ENCODE results near the gene FOXP4.
A peak's percentile ranks its signal among the peaks of the same experiment; 100 is the strongest.

Gene FOXP4

DNA sequence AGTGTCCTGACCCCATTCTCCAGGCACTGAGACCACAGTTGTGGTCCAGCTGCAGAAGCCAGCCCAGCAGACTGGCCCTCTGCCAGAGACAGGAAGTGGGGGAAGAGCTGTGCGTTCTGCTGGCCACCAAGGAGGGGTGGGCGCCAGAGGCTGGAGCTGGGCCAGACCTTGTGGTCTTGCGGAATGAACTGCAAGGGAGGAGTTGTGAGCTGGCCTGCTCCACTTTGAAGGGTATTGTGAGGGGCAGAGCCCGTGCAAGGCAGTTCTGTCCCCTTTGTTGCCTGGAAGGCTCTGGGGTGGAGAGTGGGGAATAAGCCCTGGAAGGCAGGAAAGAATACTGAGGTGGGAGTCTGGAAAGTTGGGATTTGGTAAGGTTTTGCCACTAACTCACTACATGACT, 88.5 kb downstream of the FOXP4 start:
- no peak for DNase-seq

DNA sequence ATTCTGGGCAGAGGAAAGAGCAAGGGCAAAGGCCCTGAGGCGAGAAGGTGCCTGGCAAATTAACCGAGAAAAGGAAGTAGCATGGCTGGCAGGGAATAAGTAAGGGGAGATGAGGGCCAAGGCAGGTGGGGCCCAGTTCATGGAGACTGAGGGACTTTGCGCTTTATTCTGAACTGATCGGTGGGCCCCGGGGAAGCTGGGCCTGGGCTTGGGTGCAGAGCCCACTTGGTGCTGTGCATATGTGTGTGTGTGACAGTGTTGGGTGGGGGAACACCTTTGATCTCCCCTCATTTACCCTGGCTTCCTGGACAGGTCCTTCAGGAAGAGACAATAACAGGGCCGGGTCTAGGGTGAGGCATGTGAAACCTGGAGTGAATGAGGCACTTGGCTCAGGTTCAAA, 89.2 kb downstream of the FOXP4 start:
- DNase-seq, result no peak

- DNase-seq, result peak; percentile 10
Observed at GRCh38 chr6:41636833-41637193, 90.6 kb downstream of the FOXP4 start.

DNA sequence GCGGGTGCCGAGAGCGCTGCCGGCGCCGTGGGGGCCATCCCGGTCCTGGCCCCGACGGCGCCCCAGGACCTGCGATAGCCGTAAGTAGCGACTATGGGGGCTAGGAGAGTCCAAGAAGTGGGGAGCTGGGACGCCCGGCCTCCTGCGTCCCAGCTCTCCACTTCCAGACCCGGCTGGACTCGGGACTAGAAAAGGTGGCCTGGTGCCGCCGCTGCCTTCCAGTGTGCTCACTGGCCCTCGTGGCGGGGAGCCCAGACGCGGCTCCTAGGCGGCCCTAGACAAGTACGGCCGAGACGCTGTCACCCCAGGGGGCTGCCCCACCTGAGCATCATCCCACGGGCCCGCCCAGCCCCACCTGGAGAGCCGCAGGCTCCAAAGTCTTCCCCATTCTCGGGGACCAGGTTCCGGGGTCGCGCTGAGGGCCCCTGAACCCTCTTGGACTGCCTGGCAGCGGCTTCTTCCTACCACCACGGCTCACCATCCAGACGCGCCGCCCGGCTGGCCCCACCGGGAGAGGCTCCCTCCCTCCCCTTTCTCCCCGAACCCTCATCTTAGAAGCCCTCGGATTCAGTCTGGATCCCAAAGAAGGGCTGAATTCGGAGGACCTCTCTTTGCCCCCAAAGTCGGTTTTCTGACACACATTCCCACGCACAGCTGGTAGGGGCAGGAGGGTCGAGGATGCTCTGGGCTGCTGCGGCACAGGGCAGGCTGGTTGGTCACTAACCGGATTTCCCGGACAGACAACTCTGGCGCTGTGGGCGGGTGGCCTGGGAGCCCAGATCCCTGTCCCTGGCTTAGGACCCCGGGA, 91.2 kb downstream of the FOXP4 start:
- DNase-seq, result no peak

DNA sequence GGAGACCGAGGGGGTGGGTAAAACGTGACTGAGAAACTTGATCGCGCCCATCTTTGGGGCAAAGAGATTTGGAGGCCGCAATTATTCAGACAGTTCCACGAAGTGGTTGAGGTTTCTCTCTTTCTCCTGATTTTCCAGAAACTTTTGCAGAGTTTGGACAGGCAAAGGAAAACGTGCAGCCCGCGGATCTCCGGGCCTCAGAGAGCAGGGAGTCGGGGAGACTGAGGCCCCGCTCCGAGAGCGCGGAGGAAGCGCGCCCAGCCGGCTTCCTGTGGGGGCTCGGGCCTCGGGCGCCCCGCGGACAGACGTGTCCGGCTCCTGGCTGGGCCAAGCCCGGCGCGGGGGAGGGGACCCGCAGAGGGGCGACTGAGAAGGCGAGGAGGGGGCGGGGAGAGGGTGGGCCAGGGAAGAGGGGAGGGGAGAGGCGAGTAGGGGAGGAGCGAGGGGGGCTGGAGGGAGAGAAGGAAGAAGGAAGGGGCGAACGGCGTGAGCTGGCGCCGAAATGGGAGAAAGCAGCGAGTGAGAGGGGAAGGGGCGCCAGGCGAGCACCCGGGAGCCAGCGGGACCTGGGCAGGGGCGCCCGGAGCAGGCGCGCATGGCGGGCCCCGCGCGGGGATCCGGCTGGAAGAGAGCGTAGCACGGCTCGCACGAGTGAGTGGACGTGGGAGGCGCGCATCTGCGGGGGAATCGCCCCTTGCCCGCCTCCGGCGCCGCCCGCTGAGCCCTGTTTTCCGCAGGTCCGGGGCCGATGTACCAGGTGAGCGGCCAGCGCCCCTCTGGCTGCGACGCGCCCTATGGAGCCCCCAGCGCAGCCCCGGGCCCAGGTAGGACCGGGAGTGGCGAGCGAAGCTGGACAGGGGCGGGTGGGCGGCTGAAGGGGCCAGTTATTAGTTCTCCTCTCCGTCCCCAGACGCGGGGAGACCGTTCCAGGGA, 92.1 kb downstream of the FOXP4 start, which contains the start of gene MDFI:
Gene MDFI, plus strand, starts transcription at position 467 of the 933 bp plus-strand sequence. Its CDS starts 282 bp downstream, at position 749.
- no peak for DNase-seq

DNA sequence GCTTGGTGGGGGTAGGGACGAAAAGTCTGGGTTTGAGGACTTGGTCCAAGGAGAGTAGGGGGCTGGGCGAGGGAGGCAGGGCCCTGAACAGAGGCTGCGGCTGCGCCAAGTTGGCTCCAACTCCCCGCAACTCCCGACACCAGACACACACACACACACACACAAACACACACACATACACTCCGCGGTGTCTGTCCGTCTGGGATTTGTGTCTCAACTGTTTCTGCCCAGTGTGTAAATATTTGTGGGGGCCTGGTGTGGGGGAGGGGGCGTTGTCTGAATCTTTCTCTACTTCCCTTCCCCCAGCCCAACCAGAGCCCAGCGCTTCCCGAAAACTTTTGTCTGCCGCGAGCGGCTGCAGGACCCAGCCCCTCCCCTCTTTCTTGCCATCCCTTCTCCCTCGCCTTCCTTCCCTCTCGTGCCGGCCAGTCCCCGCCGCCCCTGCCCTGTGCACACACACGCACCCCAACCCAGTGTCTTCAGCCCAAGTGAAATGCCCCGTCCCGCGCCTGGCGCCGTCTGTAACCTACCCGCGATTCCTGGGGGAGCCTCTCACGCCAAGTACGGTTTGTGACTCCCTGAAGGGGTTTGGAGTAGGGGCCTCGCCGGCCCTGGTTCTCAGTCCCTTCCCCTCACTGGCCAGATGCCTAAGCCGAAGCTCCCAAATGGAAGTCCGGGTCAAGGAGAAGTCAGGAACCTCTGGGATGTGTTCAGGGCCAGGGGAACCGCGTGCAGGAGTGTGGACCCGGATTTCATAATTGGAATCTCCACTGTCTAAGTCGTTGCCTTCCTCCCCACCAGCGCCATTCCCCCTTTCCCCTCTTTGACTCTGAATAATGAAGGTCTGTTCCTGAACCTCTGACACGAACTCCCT, 93.0 kb downstream of the FOXP4 start:
- DNase-seq, result no peak

GRCh38 chr6:41639809-41640371, 93.7 kb downstream of the FOXP4 start:
- no peak for DNase-seq

DNA sequence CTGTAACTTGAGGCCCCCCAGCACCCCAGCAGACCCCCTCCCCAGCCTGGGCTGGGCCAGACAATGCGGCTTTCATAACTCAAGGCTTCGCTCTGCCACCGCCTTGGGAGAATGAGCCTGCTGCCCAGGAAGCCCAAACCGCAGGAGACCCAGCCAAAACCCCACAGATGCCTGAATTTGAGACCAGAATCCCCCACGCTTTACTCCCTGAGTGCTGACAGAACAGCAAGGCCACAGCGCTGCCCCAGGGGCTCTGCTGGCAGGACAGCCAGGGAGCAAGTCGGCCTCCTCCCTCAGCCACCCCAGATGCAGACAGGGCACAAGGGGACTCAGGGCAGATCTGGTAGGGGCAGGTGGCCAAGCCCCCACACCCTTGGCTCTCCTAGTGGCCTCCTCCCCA, 94.2 kb downstream of the FOXP4 start:
- DNase-seq, result peak; percentile 6

- no peak for DNase-seq
Observed at GRCh38 chr6:41641352-41641925, 95.3 kb downstream of the FOXP4 start.

DNA sequence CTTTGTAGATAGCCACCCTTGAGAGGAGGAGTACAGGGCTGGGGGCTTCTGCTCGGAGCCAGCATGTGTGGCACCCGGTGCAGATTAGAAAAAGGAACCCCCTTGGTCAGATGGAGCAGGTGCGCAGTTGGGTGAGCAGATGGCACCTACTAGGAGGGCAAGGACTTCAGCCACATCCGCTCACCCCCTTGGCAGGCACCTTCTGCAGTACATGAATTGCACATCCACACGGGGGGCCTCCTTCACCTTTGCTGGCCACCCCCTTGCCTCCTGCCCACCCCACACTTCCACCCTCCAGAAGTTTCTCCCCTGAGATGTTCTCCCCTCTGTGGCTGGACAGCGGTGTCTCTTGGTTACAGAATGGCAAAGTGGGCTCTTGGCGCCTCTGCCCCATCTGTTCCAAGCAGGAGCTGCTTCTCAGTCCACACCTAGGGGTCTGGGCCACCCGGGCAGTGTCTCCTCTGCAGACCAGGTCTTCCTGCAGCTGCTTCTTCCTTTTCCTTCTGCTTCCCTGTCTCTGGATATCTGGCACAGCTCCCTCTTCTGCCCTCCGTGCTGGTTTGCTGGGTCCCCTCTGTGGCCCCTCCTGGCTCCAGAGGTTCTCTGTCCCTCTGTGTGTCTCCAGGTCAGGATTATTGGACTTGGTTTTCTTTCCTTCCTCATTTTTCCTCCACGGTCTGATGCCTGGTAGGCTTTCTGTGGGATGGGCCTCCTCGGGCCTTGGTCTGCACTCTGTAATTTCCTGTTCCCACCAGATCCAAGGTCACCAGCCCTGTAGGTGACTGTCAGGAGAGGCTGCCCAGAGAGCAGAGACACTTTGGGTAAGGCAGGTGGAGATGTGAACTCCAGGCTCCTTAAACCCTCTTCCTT, 96.1 kb downstream of the FOXP4 start:
- DNase-seq, result no peak

DNA sequence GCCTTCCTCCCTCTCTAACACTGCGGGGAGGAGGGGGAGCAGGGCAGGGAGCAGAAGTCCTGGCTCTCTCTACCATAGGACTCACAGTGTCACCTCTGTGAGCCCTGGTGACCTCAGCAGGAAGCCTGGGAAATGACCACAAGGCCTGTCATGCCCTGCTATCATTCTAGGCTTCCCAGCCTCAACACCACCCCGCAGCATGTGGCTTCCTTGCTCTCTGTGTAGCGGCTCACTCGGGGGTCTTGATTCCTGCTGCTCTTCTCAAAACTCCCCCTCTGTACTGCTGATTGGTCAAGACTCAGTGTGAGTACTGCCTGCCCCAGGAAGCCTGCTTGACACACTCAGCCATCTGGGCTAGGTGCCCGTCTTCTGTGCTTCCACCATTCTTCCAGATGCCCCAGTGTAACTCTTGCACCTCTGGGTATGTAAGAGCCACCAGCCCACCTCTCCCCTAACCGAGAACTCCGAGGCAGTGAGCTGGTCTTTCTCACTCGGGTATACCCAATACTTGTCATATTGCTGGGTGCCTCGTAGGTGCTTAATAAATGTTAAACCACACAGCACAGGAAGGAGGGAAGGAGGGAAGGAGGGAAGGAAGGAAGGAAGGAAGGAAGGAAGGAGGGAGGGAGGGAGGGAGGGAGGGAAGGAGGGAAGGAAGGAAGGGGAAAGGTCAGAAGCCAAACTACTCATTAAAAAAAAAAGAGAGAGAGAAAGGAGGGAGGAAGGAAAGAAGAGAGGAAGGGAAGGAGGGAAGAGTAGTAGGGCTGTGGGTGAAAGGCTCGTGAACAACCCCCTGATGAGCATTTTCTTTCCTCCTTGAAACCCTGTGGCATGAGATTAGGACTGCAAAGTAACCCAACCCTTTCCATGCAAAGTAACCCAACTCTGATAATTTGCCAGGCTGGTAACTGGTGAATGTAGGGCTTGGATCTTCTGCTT, 97.0 kb downstream of the FOXP4 start:
- DNase-seq, result no peak

DNA sequence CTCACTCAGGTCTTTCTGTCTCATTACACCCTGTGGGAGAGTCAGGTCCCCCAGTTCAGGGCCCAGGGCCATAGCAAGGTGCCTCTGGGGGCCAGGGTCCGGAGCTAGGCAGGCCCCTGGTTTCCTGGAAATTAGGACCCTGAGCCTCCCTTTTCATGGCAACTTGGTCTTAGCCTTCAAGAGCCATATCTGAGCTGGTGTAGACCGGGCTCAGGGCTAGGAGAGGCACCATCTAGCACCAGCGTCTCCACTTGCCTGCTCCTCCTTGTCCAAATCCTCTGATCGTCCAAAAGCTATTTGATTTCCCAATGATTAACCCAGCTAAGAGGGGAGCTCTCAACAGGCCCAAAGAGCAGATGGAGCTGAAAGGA, 97.7 kb downstream of the FOXP4 start:
- no peak for DNase-seq

DNA sequence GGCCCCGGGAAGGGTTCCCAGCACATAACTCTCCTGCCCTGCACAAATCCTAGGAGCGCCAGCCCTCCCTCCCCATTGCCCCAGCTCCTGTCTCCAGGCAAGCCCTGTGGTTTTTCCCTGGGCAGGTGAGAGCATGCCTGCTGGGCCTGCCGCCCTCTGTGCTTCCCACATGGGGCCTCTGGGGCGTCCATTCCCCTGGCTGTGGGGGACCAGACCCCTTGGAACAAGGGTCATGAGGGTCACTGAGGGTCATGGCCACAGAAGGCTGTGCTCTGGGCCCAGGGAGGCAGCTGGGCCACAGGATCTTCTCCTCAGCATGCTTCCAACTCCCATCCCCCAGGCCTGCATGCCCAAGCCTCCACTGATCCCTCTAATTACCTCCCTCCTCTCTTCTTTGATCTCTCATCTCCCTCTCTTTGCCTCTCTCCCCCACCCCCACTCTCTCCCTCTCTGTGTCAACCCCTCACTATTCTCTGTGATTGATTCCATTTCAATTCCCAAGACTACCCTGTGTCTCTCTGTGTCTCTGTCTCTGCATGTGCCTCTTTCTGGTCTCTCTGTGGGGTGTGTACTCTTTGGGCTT, 98.2 kb downstream of the FOXP4 start:
- no peak for DNase-seq

- DNase-seq, result no peak
Observed at GRCh38 chr6:41645007-41645618, 98.9 kb downstream of the FOXP4 start.

DNA sequence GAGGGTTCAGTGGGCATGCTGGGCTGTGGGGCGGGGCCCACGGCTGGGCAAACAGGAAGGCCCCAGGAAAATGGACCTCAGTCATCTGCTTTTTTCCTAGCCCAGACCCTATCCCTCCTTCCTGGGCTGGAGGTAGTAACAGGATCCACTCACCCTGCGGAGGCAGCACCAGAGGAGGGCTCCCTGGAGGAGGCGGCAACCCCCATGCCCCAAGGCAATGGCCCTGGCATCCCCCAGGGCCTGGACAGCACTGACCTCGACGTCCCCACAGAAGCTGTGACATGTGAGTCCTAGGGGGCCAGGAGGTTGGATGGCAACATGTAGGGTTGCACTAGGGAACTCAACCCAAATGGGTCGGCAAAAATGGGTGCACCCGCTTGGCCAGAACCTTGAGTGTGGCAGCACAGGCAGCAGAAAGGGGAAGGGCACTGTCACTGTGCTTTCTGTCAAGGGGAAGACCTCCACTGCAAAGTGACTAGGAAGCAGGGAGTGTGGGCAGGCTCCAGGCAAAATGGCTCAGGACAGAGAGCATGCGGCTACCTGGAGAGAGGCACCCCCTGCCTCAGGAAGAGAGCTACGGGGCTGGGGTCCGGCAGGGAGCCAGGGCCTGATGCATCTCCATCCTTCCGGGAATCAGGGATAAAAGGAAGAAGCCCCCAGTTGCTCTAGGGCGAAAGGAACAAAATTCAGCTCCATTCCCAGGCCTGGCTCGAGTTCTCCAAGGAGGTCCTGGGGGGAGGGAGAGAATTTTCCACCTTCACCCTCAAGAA, 100.0 kb downstream of the FOXP4 start:
- DNase-seq, result no peak

GRCh38 chr6:41647061-41647511, 100.9 kb downstream of the FOXP4 start:
- no peak for DNase-seq

- no peak for DNase-seq
Observed at GRCh38 chr6:41648070-41648585, 101.9 kb downstream of the FOXP4 start.

- DNase-seq, result no peak
Observed at GRCh38 chr6:41648921-41649320, 102.7 kb downstream of the FOXP4 start.

Measured in activated naive CD4-positive, alpha-beta T cell treated with anti-CD3 and anti-CD28 coated beads, Interleukin-2, amount 50 U/mL, for 16 hours (primary cell).